ENCODE results near the gene SLC22A1.

DNA sequence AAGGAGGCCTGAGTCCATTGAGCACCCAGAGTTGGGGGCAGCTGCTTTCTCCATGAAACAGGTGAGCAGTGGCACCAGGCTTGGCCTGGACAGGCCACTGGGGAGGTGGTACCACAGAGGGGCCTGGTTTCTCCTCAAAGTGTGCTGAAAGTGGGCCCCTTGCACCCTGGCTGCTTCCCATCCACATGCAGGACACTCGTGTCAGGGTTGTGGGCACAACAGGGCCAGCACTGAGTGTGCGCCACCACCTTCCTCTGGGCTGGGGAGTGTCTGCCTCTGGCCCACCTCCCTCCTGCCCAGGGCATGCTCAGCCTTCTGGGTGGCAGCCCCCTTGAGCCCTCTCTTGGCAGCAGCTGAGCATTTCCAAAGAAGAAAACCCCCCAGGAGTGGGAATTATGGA, 5.2 kb upstream of the SLC22A1 start:
- TF ChIP-seq, protein P1, sequence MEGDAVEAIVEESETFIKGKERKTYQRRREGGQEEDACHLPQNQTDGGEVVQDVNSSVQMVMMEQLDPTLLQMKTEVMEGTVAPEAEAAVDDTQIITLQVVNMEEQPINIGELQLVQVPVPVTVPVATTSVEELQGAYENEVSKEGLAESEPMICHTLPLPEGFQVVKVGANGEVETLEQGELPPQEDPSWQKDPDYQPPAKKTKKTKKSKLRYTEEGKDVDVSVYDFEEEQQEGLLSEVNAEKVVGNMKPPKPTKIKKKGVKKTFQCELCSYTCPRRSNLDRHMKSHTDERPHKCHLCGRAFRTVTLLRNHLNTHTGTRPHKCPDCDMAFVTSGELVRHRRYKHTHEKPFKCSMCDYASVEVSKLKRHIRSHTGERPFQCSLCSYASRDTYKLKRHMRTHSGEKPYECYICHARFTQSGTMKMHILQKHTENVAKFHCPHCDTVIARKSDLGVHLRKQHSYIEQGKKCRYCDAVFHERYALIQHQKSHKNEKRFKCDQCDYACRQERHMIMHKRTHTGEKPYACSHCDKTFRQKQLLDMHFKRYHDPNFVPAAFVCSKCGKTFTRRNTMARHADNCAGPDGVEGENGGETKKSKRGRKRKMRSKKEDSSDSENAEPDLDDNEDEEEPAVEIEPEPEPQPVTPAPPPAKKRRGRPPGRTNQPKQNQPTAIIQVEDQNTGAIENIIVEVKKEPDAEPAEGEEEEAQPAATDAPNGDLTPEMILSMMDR (IDR thresholded peaks at IDR 0.05): no peak
- TF ChIP-seq POLR2AphosphoS2 (conservative IDR thresholded peaks at IDR 0.05; ENCODE audit: low read length) (no peak), EP300 (IDR thresholded peaks at IDR 0.05) (no peak), HEYL (CRISPR knock-in tag; IDR thresholded peaks at IDR 0.05) (no peak), RFX5 (IDR thresholded peaks at IDR 0.05) (no peak), POLR2A (IDR thresholded peaks at IDR 0.05; ENCODE audit: low read length) (no peak), PHF8 (IDR thresholded peaks at IDR 0.05; ENCODE audit: borderline replicate concordance, low read depth) (no peak), RNF2 (IDR thresholded peaks at IDR 0.05; ENCODE audit: borderline replicate concordance, low read depth) (no peak)

All from A549 (cell line).